ENCODE data around the gene DLG5.

Gene DLG5

DNA sequence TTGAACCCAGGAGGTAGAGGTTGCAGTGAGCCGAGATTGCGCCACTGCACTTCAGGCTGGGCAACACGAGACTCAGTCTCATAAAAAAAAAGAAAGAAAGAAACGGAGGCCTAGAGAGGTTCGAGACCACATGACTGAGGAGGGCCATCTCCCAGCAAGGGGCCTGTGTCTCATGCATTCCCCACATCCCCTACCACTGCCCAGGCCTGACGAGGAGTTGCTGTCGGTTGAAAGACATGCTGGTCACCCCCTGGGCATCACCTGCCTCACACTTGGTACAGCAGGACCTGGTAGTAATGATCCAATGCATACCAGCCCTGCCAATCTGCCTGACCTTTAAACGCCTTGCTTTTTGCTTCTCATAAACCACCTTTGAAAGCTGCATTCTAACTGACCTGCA lies 85.9 kb downstream of the DLG5 start:
- DNase-seq = no peak

DNA sequence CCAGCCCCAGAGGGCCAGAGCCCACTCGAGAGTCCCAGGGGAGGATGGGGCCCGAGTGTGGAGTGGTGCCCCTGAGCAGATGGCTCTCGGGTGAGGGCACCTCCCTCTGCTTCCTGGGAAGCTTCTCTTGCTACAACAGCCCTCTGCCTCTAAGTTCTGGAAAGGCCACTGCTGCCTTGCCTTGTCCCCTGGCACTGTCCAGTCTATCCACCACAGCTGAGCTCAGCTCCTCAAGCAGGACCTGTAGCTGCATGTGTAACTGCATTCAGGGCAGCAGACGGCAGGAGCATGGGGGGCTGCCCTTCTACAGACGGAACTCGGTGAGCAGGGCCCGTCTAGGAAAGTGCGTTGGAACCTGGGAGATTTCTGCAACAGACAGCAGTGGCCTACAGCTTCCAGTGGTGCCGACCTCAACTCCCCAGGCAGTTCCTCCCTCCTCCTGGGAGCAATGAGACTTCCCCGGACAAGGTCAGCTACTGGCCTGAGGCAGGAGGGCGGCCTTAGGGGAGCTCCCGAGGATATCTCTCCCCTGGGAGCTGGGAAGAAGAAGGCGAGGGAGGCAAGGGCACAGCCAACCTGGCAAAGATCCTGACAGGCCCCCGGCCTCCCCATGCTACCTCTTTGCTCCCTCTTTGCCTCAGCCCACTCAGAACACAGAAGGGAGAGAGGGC lies 88.5 kb downstream of the DLG5 start:
- no peak for DNase-seq

DNA sequence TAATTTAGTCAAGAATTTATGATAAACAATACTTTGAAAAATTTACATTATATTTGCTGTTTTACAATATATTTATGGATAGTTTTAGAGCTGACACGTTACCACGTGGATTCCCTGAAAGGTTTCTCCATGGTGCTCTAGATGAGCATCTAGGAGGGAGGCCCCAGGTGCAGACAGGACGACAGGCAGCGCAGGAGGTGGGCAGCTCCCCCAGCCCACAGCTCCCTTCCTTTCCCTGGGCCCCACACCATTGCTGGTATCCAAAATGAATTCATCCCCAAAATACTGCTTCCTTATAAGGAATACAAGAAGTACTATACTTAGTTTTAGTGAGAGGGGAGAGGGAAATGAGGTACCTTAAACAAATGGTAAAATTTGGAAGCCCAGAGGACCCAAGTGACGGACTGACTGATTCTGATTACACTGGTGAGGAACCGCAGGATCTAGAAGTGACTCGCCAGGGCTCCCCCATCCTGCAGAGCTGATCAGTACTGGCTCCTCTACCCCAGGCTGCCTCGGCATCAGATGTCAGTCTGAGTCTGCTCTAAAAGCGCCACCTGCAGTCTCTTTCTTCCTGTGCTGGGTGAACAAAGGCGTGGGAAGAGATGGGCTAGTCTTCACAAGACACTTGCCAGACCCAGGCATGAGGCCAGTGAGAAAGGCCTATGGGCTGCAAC lies 89.2 kb downstream of the DLG5 start:
- no peak for DNase-seq

DNA sequence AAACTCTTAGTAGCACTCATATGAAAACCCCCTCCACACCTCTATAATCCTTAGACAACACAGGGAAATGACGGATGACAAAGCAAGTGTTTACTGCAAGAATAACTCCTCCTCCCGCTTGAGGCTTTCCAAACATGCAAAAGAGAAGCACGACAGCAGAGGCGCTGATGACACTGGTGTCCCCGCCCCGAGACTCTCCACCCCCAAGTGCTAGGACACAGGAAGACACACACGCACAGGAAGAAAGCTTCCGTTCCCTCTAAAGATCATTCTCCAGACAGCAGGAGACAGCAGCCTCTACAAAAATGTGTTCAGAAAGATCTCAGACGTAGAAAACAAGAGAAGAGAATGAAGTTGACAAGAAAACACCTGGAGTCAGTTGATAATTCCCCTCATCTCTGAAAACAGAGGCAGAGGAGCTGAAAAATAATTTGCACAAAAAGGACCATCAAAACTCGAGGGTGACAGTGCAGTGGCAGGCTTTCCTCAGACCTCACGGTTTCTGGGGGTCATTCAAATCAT lies 90.2 kb downstream of the DLG5 start:
- DNase-seq = no peak

DNA sequence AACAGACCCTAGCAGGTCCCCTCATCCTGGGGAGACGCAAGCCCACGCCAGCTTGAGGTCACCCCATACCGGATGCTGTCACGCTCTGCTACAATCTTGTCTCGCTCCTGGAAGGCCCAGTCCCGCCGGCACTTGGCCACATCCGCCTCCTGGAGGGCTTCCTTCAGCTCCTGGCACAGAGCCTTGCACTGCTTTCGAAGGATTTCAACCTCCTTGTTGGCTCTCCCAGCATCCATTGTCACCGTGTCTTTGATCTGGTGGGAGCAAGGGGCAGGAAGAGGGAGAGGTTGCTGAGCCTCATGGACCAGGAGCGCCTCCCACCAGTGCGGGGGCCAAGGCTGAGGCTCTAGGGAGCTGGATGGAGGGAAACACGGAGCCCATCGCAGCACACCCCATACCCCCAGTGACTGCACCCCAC lies 90.9 kb downstream of the DLG5 start:
- peak; percentile 36 for DNase-seq

DNA sequence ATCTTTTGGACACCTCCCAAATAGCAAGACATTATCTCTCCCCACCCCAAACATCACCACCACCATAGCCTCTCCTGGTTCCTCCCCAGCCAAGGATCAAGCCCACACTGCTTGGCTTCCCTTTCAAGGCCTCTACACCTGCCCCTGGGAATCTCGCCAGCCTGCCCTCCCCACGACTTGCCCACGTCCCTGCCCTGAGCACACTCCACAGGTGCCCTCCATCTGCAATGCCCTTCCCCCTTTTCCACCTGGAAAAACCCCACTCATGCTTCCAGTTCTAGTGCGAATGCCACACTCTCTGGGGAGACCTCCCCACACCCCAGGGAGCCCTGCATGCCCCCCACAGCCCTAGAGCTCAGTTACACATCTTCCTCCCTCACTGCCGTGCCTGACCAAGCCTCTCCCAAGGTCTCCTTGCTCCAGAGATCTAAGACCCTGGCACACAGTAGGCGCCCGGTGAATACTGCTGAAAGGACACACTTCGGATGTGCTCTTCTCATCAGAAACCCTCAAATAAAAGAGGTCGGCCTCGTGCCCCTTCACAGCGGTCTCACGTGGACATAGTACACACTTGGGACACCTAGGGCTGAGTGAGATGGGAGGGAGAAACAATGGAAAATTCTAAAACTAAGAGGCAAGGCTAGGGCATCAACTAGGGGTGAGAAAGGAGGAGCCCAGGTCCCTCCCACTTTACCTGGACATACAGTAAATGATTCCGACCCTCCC lies 91.4 kb downstream of the DLG5 start:
- DNase-seq = no peak

DNA sequence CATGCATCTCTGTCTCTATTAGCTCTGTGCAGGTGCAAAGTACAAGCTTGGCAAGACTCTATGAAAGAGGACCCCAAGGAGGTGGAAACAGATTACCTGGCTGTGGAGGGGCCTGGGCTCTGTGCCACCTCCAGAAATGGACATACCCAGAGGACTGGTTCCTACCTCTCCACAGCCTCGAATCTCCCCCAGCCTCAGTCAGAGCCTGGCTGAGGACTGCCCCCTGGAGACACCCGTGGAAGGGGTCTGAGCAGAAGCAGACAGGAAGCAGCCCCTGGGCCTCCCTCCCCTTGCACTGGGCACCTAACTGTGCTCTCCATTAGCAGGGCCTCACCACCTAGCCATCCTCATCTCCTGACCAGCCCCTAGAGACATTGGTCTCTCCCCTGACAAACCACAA lies 92.0 kb downstream of the DLG5 start:
- no peak for DNase-seq

DNA sequence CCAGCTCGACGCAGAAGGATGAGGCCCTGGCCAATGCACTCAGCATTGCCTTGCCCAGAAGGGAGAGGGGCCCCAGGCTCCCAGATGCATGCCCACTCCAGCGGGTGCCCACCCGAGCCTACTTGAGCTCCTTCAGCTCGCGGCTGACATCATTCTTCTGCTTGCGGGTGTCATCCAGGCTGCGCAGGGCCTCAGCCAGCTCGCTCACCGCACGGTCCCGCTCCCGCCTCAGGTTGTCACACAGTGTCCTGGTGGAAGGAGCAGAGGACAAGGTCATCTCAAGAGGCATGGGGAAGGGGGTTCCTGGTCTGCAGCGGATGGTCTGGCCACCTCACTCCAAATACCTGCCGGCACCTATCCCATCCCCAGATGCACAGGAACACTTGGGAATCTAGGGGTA lies 92.8 kb downstream of the DLG5 start:
- DNase-seq = no peak

DNA sequence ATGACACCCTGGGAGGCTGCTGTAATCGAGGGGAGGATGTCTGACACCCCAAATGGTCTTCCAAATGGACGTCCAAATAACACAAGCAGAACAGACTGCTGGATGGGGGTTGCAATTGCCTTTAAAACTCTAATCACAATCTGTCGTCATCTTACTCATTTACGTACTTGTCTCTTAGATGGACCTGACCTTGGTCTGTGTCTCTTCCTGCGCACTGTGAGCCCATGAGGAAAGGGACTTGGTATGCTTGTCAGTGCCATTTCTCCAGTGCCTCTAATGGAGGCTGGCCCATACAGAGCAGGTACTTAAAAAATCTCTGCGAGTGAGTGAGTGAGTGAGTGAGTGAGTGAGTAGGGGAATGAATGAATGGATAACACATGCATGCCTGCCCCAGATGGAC lies 93.3 kb downstream of the DLG5 start:
- DNase-seq = no peak

DNA sequence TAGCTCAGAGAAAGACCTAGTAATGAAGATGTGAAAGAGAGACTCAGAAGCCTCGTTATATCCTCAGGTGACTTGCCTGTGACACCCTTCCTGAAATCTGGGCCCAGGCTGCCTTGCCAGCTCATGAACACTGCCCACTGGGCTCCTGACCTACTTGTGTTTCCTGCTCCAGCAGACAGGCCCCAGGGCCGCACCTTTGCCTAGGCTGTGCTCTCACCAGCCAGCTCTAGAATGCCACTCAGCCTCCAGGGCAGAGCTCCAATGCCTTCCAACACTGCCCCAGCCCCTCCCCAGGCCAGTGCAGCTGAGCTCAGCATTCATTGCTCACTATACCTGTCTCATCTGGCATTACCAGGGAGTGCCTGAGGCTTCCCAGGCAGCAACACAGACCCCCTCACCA lies 94.3 kb downstream of the DLG5 start:
- DNase-seq = no peak

DNA sequence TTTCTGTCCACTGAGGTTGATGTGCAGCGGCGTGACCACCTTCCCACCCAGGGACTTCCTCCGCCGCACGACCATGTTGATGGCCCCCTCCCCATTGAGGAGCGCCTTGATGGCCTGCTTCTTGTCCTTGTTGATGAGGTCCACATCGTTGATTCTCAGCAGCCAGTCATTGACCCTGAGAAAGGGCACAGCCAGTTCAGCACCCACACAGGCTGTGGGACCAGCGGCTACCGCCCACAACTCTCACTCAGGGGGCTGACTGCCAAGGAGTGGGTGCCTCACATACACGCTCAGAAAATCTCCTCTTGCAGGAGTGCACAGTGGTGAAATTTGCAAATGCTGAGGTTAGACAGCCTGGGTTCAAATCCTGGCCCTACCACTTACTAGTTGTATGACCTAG lies 97.2 kb downstream of the DLG5 start:
- DNase-seq = no peak

DNA sequence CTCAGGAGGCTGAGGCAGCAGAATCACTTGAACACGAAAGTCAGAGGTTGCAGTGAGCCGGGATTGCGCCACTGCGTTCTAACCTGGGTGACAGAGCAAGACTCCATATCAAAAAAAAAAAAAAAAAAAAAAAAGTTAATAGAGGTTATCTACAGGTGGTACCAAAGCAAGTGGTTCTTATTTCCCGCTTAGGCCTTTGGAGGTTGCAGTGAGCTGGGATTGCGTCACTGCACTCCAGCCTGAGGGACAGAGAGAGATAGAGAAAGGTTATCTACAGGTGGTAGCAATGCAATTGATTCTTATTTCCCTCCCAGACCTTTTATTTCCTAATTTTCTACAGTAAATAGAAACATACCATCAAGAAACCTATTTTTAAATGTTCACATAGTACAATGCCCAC lies 98.2 kb downstream of the DLG5 start:
- no peak for DNase-seq

DNA sequence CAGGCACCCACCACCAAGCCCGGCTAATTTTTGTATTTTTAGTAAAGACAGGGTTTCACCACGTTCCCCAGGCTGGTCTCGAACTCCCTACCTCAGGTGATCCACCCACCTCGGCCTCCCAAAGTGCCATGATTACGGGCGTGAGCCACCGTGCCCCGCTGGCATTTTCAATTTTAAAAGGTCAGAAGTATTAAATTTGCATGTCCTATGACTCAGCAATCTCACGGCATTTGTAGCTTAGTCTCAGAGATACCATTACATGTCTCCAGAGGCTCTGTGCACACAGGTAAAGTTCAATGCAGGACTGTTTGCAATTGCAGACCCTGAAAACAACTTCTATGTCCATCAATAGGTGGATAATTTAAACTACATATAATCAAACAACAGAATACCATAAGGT lies 99.2 kb downstream of the DLG5 start:
- no peak for DNase-seq

DNA sequence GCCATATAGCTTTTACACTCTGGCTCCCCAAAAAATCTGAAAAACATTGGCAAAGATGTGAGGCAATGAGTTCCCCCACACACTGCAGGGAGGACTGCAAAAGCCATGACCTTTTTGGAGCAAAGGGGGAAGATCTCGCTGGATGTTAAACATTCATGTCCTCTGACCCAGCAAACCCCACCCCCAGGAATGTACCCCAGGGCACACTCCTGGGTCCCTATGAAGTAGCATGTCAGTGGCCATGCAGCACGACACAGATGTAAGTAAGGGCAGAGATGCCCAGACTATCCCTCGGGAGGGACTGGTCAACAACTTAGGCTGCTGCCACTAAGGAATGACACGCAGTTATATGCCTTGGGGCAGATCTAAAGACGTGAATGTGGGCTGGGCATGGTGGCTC lies 100.6 kb downstream of the DLG5 start:
- DNase-seq = no peak

DNA sequence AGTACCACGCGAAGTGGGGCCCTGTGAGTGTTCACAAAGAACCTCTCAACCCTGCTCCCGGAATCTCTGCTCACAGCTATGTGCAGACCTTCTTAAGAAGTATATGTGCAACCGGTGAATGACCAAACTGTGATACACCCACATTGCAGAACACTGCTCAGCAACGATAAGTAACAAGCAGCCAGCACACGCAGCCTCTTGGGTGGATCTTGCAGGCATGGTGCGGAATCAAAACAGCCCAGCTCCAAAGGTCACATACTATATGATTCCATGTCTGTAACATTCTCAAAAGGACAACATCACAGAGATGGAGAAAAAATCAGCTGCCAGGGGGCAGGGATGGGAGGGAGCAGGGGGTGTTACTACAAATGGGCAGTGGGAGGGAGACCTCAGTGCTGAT lies 101.6 kb downstream of the DLG5 start:
- DNase-seq = no peak

DNA sequence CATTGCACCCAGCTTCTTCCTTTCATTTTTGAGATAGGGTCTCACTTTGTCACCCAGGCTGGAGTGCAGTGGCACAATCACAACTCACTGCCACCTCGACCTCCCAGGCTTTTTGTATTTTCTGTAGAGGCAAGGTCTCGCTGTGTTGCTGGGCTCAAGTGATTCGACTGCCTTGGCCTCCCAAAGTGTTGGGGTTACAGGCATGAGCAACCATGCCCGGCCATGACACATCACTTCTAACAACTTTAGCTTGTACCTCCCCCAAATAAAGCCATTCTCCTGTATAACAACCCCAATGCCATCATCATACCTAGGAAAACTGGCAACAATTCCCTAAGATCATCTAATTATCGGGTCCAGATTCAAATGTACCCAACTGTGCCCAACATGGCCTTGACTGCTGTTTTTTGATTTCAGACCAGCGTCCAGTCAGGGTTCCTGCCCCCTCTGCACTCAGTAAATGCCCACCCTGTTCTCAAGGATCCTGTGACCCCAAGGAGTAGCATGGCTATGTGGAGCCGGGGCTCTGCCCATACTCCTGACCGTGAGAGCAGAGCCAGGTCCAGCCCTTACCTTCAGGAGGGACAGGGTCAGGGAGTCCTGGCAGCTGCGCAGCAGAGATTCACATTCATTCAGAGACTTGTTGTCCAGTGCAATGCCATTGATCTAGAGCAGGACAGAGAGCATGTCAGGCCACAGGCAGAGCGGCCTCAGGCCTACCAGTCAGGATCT lies 102.6 kb downstream of the DLG5 start:
- DNase-seq = no peak

DNA sequence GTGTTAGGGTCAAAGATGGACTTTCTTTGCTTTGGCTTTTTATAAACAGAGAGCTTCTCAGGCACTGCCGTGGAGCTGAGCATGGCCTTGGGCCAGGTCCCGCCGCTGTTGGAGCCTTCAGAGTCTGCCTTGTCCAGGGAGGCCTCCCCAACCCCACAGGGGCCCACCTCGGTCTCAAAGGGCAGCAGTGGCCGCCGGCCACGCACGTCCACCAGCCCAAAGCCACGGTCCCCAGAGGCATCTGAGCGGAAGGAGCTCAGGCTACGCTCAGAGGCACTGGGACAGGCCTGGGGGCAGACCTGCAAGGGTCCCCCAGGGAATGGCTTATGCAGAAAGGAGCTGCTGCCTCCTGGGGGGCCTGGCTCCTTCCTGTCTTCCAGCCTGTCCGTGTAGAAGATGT lies 105.0 kb downstream of the DLG5 start:
- no peak for DNase-seq

DNA sequence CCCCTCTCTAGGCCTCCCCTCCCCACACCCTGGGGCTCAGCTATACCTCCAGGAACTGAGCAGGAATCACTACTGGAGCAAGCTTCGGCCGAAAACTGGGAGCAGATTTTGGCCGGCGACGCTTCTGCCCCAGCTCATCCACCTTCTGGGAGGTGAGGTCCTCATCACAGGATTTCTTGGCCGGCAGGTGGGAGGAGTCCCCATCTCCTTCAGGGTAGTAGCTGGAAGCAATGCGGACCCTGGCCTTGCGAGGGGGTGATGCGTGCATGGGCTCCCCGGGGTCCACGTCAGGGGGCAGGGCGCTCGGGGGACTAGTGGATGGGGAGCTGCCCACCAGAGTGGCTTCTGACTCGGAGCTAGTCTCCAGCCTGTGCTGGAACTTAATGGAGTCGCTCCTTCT lies 105.5 kb downstream of the DLG5 start:
- no peak for DNase-seq

DNA sequence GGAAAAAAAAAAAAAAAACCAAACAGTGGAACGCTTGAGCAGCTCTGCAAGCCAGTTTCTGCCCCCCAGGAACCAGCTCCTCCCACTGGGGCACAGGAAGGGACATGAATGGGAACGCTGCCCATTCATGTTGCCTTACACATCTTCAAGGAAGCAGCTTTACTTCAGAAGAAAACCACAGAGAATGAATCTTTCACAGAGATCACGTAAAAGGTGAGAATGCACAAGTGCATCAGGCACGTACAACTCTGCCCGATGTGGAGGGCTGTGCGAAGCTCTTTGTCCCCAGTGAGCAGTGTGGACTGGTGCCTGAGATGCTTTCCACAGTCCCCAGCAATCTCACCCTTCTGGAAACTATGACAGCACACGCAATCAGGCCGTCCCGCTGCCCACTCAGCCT lies 106.2 kb downstream of the DLG5 start:
- DNase-seq = no peak

DNA sequence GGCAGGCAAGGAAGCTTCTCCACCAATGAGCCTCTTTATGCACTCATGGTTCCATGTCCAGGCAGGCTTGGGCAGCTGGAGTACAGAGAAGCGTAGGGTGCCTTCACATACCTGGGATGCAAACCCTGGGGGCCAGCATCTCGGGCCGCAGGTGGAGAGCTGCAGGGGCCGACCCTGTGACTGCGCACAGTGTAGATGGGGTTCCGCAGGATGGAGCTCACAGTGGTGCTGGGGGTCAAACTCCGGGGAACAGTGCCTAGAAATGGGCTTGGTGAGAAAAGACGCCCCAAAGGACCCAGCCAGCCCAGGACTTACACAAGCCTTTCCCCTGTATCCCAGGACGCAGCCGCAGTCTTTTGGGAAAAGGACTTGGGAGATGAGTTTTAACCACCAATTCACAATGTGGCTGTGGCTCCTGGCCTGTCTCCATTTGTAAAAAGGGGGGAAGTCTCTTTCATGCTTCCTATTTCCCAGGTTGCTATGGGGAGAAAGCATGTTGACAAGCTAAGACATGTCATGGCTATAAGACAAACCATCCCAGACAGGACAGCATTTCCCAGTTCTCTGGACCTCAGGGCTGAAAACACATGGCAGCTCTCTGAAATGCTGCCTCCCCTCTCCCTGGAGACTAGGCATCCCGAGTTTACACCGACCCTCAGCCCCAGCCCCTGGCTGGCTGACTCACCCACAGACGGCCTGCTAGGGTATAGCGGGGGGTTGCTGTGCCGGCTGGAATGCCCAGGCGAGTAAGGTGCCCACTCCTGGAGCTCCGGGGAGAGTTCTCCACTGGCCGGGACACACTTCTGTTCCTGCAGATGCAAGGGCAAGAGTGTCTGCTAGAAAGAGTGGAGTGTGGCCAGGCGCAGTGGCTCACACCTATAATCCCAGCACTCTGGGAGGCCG lies 107.1 kb downstream of the DLG5 start:
- DNase-seq = no peak

DNA sequence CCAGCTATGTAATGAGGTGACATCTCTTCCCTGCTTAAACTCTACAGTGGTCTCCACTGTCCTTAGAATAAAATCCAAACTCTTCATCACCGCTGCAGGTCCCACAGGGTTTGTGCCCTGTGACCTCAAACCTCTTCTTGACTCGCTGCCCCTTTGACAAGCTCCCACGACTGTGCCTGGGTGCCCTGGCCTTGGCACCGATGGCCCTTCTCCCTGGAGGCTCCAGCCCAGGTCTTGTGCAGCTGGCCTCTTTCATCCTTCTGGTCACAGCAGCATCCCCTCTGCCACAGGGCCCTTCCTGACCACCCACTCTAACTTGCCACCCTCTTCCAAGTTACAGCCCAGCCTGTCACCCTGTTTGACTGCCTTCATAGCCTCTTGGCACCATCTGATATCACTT lies 108.2 kb downstream of the DLG5 start:
- DNase-seq = no peak

DNA sequence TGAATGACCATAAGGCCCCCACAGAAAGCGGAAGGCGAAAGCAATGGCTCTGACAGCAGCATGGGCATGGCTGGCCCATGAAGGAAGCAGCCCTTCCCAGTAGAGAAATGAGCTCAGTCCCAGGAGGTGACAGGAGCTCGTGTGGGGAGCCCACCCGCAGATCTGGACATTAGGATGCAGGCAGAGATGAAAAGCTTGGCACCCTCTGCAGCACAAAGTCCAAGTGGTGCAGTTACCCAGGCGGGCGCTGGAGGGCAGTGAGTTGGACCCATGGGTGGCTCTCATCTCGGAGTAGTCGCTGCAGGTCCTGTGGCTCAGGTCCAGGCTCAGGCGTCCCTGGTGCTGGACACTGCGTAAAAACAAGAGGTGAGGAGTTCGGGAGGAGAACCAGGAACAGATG lies 109.0 kb downstream of the DLG5 start:
- no peak for DNase-seq
